ENCODE data around the gene RASA3.
"Not testable (repeated sequence)": the region's sequence is repeated elsewhere in the genome, so short reads cannot be mapped to it uniquely, and the experiment has no call there.

DNA sequence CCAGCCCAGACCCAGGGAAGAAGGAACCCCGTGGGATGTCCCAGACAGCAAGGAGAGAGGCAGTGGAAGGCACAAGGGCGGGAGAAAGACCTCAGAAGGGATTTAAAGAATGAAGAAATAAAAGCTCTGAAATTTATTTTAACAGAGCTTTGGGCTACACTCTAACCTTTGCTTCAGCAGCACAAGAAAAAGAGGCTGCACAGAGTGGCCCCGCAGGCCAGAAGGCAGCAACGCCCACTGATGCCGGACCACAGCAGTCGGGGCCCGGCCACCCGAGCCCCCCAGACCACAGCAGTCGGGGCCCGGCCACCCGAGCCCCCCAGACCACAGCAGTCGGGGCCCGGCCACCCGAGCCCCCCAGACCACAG is 33.8 kb downstream of the RASA3 start:
- TF ChIP-seq, protein P1, sequence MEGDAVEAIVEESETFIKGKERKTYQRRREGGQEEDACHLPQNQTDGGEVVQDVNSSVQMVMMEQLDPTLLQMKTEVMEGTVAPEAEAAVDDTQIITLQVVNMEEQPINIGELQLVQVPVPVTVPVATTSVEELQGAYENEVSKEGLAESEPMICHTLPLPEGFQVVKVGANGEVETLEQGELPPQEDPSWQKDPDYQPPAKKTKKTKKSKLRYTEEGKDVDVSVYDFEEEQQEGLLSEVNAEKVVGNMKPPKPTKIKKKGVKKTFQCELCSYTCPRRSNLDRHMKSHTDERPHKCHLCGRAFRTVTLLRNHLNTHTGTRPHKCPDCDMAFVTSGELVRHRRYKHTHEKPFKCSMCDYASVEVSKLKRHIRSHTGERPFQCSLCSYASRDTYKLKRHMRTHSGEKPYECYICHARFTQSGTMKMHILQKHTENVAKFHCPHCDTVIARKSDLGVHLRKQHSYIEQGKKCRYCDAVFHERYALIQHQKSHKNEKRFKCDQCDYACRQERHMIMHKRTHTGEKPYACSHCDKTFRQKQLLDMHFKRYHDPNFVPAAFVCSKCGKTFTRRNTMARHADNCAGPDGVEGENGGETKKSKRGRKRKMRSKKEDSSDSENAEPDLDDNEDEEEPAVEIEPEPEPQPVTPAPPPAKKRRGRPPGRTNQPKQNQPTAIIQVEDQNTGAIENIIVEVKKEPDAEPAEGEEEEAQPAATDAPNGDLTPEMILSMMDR (IDR thresholded peaks at IDR 0.05; ENCODE audit: low read length): not testable (repeated sequence)
- not testable (repeated sequence) for TF ChIP-seq EZH2 (optimal IDR thresholded peaks at IDR 0.05; ENCODE audit: low read depth, low read length); EZH2phosphoT487 (IDR thresholded peaks at IDR 0.05; ENCODE audit: low read length)

Data from MM.1S (cell line).